Adrenal gland (tissue), 12 donors: ENCODE measurements around the gene CEP112. TPM values are rescaled to one million over a fixed set of nuclear protein-coding genes. Genes with fewer than 3 reads are reported as not detected.

Experiments used
- DNase-seq, 7 donors: peaks; one replicate each; pipeline ENCODE4 v3.0.0-alpha.2; 2019 to 2020
- H3K27ac ChIP-seq, 5 donors: fragments of 200-600 bp; sonication (generic) in 4 of 5; 1 replicate in 3 of 5; 2 replicates in 2 of 5; pipeline versions ENCODE4 v1.5.1 to v1.8.0; 2016 to 2020; ENCODE audit warnings: mild to moderate bottlenecking in 1 of 5
- H3K27me3 ChIP-seq: fragments of 200-600 bp; 2 replicates; pipeline ENCODE4 v1.8.0; 2021
- H3K36me3 ChIP-seq, 2 donors: fragments of 200-600 bp; replicated peaks in 1 of 2; 1 replicate in 1 of 2; 2 replicates in 1 of 2; pipeline versions ENCODE4 v1.5.1 to v1.8.0; 2018 to 2022
- H3K4me1 ChIP-seq, 2 donors: fragments of 200-600 bp; replicated peaks in 1 of 2; 1 replicate in 1 of 2; 2 replicates in 1 of 2; pipeline versions ENCODE4 v1.5.1 to v1.8.0; 2018 to 2021
- H3K4me3 ChIP-seq, 4 donors: fragments of 200-600 bp; sonication (generic) in 3 of 4; one replicate each; pipeline ENCODE4 v1.5.1; 2016 to 2018
- H3K9me3 ChIP-seq, 3 donors: fragments of 200-600 bp; sonication (generic) in 1 of 3; replicated peaks in 1 of 3; 1 replicate in 2 of 3; 2 replicates in 1 of 3; pipeline versions ENCODE4 v1.5.1 to v1.8.0; 2016 to 2021
- CTCF ChIP-seq, 6 experiments: fragments of 450-650 bp in 4 of 6; fragments of 200-600 bp in 2 of 6; sonication (generic) in 1 of 6; IDR thresholded peaks; 1 replicate in 5 of 6; 2 replicates in 1 of 6; pipeline versions ENCODE4 v1.5.1 to v1.8.0; 2016 to 2021; ENCODE audit warnings: antibody characterized with exemption in 6 of 6, mild to moderate bottlenecking in 2 of 6, moderate library complexity in 1 of 6
- POLR2A ChIP-seq, 2 donors: fragments of 450-650 bp; IDR thresholded peaks; one replicate each; pipeline ENCODE4 v1.6.1; 2017; ENCODE audit warnings: antibody characterized with exemption in 2 of 2, mild to moderate bottlenecking in 2 of 2, moderate library complexity in 1 of 2
- whole genome bisulfite sequencing, 4 donors: extraction: QIAGEN DNeasy Blood & Tissue Kit in 2 of 4; methylation state at CpG; one replicate each; pipeline versions ENCODE4 v1.1.5 to v1.1.7; 2013 to 2017; 5-methylcytosine and 5-hydroxymethylcytosine counted together
- intact Hi-C, 2 donors: fragments of 100-400 bp; cut with DNase I; formaldehyde crosslinking; loops; one replicate each; pipeline versions ENCODE4 v1.14.1 to v1.15.0; 2022 to 2023
- polyA plus RNA-seq, 3 donors: library from polyadenylated mRNA; stranded (reverse); fragments of 200-250 nt in 2 of 3; fragments of 350-450 nt in 1 of 3; fragmentation: Illumina TruSeq in 1 of 3; extraction: RNeasy Lipid Tissue Mini Kit (QIAGEN cat#74804) in 1 of 3; gene quantifications; one replicate each; pipeline ENCODE4 v1.2.3, GENCODE V29; 2013 to 2014
- total RNA-seq, 9 donors: library from RNA; depleted of rRNA in 4 of 9; stranded (reverse); fragments of >200 nt in 4 of 9; fragments of 120-200 nt in 1 of 9; fragmentation: NEBNext Ultra II Directional in 1 of 9; extraction: Animal tissue kit (Norgen Biotek cat#: 25700) in 1 of 9; gene quantifications; one replicate each; pipeline versions ENCODE4 v1.1.0 to v1.2.4, GENCODE V29; 2013 to 2023
- donor health status: healthy with polysubstance abuse.
- donor health status: Bipolar disorder and iron deficiency.
- donor health status: DM: yes; HTN: yes; CAD: no.
- donor health status: DM: no; HTN: no; CAD: no.
- donor health status: DM: no; HTN: no; CAD: no.
- donor health status: DM: yes; HTN: yes; CAD: no.

Gene CEP112
- total and polyA plus RNA-seq, 12 donors: 4.2 to 24.1 (median 9.6) TPM

GRCh38 chr17:65660947-65661346 is 531.0 kb downstream of the CEP112 start:
- Histone ChIP-seq H3K36me3 (no peaks in the 10 kb centered on the region), H3K27ac (no peak overlapping the region), H3K9me3 (no peaks in the 10 kb centered on the region), H3K4me3 (no peak overlapping the region), H3K27me3 (no peaks in the 10 kb centered on the region), H3K4me1 (no peaks in the 10 kb centered on the region)
- TF ChIP-seq CTCF (IDR thresholded peaks at IDR 0.05): no peak
- peak in 5 of 7 donors; percentile 26 to 55 (median 31) for DNase-seq
- intact Hi-C loops: no loop called here
- 75 to 87% (median 79%) methylated on average over 2 of the region's 2 CpGs for WGBS, 4 donors

GRCh38 chr17:65660078-65660477 is 531.9 kb downstream of the CEP112 start:
- H3K4me1 ChIP-seq: no peaks in the 10 kb centered on the region
- 83 to 88% (median 85%) methylated on average over 1 of the region's 1 CpG for WGBS, 4 donors
- TF ChIP-seq CTCF (IDR thresholded peaks at IDR 0.05) (no peak), POLR2A (IDR thresholded peaks at IDR 0.05) (no peak)
- no peak for DNase-seq
- H3K36me3 ChIP-seq: no peaks in the 10 kb centered on the region
- intact Hi-C loops: no loop called here
- H3K4me3 ChIP-seq: no peak overlapping the region
- H3K9me3 ChIP-seq: no peaks in the 10 kb centered on the region
- no peak overlapping the region for H3K27ac ChIP-seq
- no peaks in the 10 kb centered on the region for H3K27me3 ChIP-seq

GRCh38 chr17:65659512-65659911 is 532.4 kb downstream of the CEP112 start:
- WGBS, 4 donors: 87 to 98% (median 93%) methylated on average over 4 of the region's 4 CpGs
- H3K27me3 ChIP-seq: no peaks in the 10 kb centered on the region
- no peak overlapping the region for H3K27ac ChIP-seq
- H3K4me3 ChIP-seq: no peak overlapping the region
- H3K36me3 ChIP-seq: no peaks in the 10 kb centered on the region
- no peak for DNase-seq
- no peaks in the 10 kb centered on the region for H3K4me1 ChIP-seq
- no peaks in the 10 kb centered on the region for H3K9me3 ChIP-seq
- intact Hi-C loops: no loop called here
- TF ChIP-seq POLR2A (IDR thresholded peaks at IDR 0.05): no peak
- TF ChIP-seq CTCF (IDR thresholded peaks at IDR 0.05): no peak

GRCh38 chr17:65657251-65657828 is 534.6 kb downstream of the CEP112 start:
- H3K36me3 ChIP-seq: no peaks in the 10 kb centered on the region
- TF ChIP-seq POLR2A (IDR thresholded peaks at IDR 0.05): no peak
- TF ChIP-seq CTCF (IDR thresholded peaks at IDR 0.05): no peak
- H3K27me3 ChIP-seq: no peaks in the 10 kb centered on the region
- no peak for DNase-seq
- 85 to 93% (median 90%) methylated on average over 2 of the region's 2 CpGs for WGBS, 4 donors
- intact Hi-C loops: no loop called here
- H3K4me3 ChIP-seq: no peak overlapping the region
- no peaks in the 10 kb centered on the region for H3K9me3 ChIP-seq
- no peak overlapping the region for H3K27ac ChIP-seq
- no peaks in the 10 kb centered on the region for H3K4me1 ChIP-seq
